MCF 10A (cell line): ENCODE measurements around the gene CDH11. TPM values are rescaled to one million over a fixed set of nuclear protein-coding genes. Genes with fewer than 3 reads are reported as not detected.

ENCODE experiments used
- BruUV-seq: library from RNA; stranded (reverse); fragments of 400-500 nt; replicated peaks from 2 replicates; lab custom pipeline; 2021; lab: Mats Ljungman, UMichigan
- CTCF ChIA-PET: fragments of 300-600 bp; sonication (Branson Sonifier 250); formaldehyde crosslinking; extraction: SDS; loops from one replicate; lab custom pipeline; 2021; ENCODE audit warnings: antibody characterized with exemption, inconsistent platforms; lab: Yijun Ruan, JAX
- POLR2A ChIA-PET: fragments of 300-600, 350-650 bp; sonication (Branson Sonifier 250); formaldehyde crosslinking; extraction: SDS; loops from one replicate; lab custom pipeline; 2020; ENCODE audit warnings: antibody characterized with exemption, inconsistent platforms; lab: Yijun Ruan, JAX
- DNase-seq: peaks from one replicate; pipeline ENCODE4 v3.0.0-alpha.2; 2018; ENCODE audit not compliant: unreplicated experiment
- H3K27ac Mint-ChIP-seq: one replicate; pipeline ENCODE4 v1.8.0; 2022; ENCODE audit warnings: mild to moderate bottlenecking, low read depth, mixed read lengths; ENCODE audit not compliant: unreplicated experiment
- H3K27me3 Mint-ChIP-seq: one replicate; pipeline ENCODE4 v1.8.0; 2022; ENCODE audit warnings: mixed read lengths; ENCODE audit not compliant: insufficient read depth, unreplicated experiment
- H3K36me3 Mint-ChIP-seq: one replicate; pipeline ENCODE4 v1.8.0; 2022; ENCODE audit warnings: mild to moderate bottlenecking, moderate library complexity, mixed read lengths; ENCODE audit not compliant: insufficient read depth, unreplicated experiment
- H3K4me1 Mint-ChIP-seq: one replicate; pipeline ENCODE4 v1.8.0; 2022; ENCODE audit warnings: mixed read lengths; ENCODE audit not compliant: insufficient read depth, unreplicated experiment
- H3K4me3 Mint-ChIP-seq: one replicate; pipeline ENCODE4 v1.8.0; 2022; ENCODE audit warnings: mild to moderate bottlenecking, moderate library complexity, mixed read lengths; ENCODE audit not compliant: unreplicated experiment
- H3K9me3 Mint-ChIP-seq: one replicate; pipeline ENCODE4 v1.8.0; 2022; ENCODE audit warnings: mixed read lengths; ENCODE audit not compliant: unreplicated experiment
- CTCF ChIP-seq: fragments of 200-600 bp; IDR thresholded peaks from one replicate; pipeline ENCODE4 v1.8.0; 2022; ENCODE audit warnings: antibody characterized with exemption, mild to moderate bottlenecking; ENCODE audit not compliant: unreplicated experiment
- intact Hi-C: fragments of 100-400 bp; cut with micrococcal nuclease; formaldehyde crosslinking; loops from 2 replicates; pipeline ENCODE4 v1.14.1; 2022
- total RNA-seq: library from RNA; stranded (reverse); gene quantifications from 2 replicates; pipeline ENCODE4 v1.2.3, GENCODE V29; 2022

Gene CDH11
- total RNA-seq, 1 experiment from 2014 or later = 0.33 TPM

GRCh38 chr16:65016754-65017153 is 105.1 kb downstream of the CDH11 start:
- no TSS peak for BruUV-seq

DNA sequence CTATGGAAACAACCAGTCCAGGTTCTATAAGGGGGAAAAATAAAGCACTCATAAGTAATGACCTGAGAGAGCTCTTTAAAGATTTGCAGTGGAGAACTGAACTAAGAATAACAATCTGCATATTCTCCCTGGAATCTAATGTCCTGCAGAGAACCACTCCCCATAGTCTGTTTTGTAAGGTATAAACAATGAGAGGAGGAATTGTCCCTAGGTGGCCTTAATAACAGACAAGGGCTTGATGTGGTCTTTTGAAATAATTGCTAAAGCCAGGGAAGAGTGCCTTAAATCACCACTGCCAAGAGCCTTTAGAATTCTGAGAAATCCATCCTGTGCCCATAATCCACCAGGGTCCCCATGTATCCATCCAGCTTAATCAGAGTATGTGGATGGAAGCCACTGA is 106.3 kb downstream of the CDH11 start:
- no peaks in the 10 kb centered on the region for H3K4me1 Mint-ChIP-seq
- ChIA-PET POLR2A (no interaction called here), CTCF (interaction anchor here (0.6 kb wide), 2 partner anchors 17 to 137 kb away, joined by 4 read pairs; no protein-coding TSS in a partner anchor)
- no peak for TF ChIP-seq CTCF
- H3K4me3 Mint-ChIP-seq = no peak overlapping the region
- H3K27me3 Mint-ChIP-seq = no peaks in the 10 kb centered on the region
- DNase-seq = no peak
- no TSS peak for BruUV-seq
- no peak overlapping the region for H3K27ac Mint-ChIP-seq
- intact Hi-C loops = no loop called here
- H3K9me3 Mint-ChIP-seq = peaks cover 27% of the 10 kb centered on the region
- no peaks in the 10 kb centered on the region for H3K36me3 Mint-ChIP-seq

More at GRCh38 chr16:65016754-65017153, 105.1 kb downstream of the CDH11 start:
- Mint-ChIP-seq H3K36me3 (no peaks in the 10 kb centered on the region), H3K27me3 (no peaks in the 10 kb centered on the region), H3K4me1 (no peaks in the 10 kb centered on the region), H3K4me3 (no peak overlapping the region), H3K9me3 (peaks cover 27% of the 10 kb centered on the region), H3K27ac (no peak overlapping the region)
- intact Hi-C loops = no loop called here
- CTCF ChIA-PET = no interaction called here
- no peak for TF ChIP-seq CTCF
- POLR2A ChIA-PET = no interaction called here
- no peak for DNase-seq

DNA sequence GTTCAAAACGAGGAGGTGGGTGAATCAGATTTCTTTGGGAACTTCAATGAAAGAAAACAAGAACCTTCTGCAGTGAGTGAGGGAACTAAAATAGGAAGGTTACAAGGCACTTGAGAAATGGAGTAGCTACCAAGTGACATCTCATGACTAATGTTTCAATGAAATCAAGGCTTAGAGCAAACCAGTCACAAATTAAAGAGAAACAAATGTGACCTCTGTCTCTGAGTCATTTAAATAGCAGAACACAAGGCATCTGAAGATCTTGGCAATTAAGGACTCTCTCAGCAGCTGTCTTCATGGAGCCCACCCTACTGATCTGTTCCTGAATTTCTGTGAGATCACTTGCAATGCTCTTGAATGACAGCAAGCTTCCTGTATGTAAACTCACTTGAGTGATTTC is 109.5 kb downstream of the CDH11 start:
- Mint-ChIP-seq H3K4me3 (no peak overlapping the region), H3K4me1 (no peaks in the 10 kb centered on the region), H3K27me3 (no peaks in the 10 kb centered on the region), H3K27ac (no peak overlapping the region), H3K36me3 (no peaks in the 10 kb centered on the region), H3K9me3 (peaks cover 30% of the 10 kb centered on the region)
- DNase-seq = no peak
- no peak for TF ChIP-seq CTCF
- ChIA-PET CTCF (interaction anchor here (0.6 kb wide), 1 partner anchor 118 kb away, joined by 3 read pairs; no protein-coding TSS in a partner anchor), POLR2A (no interaction called here)
- no TSS peak for BruUV-seq
- intact Hi-C loops = no loop called here

DNA sequence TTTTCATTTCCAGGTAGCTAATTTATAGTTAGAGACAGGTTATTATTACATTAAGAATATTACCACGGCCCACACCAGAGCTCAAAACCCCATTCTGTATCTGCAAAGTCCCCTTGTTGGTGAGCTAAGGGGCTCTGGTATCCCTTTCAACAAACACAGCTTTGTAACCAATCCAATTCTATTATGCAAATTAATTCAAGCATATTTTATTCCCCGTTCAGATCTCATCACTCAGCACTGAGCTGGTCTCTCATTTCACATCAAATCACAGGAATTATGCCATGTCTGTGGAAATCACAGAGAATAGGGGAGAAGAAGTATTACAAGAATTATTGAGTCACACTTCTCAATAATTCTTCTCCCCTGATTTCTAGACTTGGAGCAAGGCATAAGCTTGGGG is 111.7 kb downstream of the CDH11 start:
- no peak for TF ChIP-seq CTCF
- BruUV-seq = no TSS peak
- no peaks in the 10 kb centered on the region for H3K36me3 Mint-ChIP-seq
- intact Hi-C loops = no loop called here
- no peak overlapping the region for H3K27ac Mint-ChIP-seq
- no peak overlapping the region for H3K4me3 Mint-ChIP-seq
- DNase-seq = no peak
- ChIA-PET POLR2A (interaction anchor here (0.7 kb wide), 1 partner anchor 74 kb away, joined by 4 read pairs; no protein-coding TSS in a partner anchor), CTCF (no interaction called here)
- H3K27me3 Mint-ChIP-seq = no peaks in the 10 kb centered on the region
- H3K9me3 Mint-ChIP-seq = peaks cover 30% of the 10 kb centered on the region
- no peaks in the 10 kb centered on the region for H3K4me1 Mint-ChIP-seq
